ENCODE results near the gene ELF2.

GRCh38 chr4:139084804-139085093 lies 92.3 kb downstream of the ELF2 start:
- TF ChIP-seq, protein P1, sequence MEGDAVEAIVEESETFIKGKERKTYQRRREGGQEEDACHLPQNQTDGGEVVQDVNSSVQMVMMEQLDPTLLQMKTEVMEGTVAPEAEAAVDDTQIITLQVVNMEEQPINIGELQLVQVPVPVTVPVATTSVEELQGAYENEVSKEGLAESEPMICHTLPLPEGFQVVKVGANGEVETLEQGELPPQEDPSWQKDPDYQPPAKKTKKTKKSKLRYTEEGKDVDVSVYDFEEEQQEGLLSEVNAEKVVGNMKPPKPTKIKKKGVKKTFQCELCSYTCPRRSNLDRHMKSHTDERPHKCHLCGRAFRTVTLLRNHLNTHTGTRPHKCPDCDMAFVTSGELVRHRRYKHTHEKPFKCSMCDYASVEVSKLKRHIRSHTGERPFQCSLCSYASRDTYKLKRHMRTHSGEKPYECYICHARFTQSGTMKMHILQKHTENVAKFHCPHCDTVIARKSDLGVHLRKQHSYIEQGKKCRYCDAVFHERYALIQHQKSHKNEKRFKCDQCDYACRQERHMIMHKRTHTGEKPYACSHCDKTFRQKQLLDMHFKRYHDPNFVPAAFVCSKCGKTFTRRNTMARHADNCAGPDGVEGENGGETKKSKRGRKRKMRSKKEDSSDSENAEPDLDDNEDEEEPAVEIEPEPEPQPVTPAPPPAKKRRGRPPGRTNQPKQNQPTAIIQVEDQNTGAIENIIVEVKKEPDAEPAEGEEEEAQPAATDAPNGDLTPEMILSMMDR (IDR thresholded peaks at IDR 0.05): no peak
- TF ChIP-seq POLR2A (IDR thresholded peaks at IDR 0.05) (no peak), POLR2AphosphoS5 (IDR thresholded peaks at IDR 0.05) (no peak)

Measured in breast epithelium (tissue), 3 donors.